GM19193 (cell line): ENCODE results near the gene FAR2.

Source experiments
- POLR2A ChIP-seq: IDR thresholded peaks from 4 replicates; pipeline ENCODE4 v1.6.1; 2011; ENCODE audit not compliant: insufficient read depth, insufficient read length; ENCODE audit errors: extremely low read depth

The FAR2 gene

DNA sequence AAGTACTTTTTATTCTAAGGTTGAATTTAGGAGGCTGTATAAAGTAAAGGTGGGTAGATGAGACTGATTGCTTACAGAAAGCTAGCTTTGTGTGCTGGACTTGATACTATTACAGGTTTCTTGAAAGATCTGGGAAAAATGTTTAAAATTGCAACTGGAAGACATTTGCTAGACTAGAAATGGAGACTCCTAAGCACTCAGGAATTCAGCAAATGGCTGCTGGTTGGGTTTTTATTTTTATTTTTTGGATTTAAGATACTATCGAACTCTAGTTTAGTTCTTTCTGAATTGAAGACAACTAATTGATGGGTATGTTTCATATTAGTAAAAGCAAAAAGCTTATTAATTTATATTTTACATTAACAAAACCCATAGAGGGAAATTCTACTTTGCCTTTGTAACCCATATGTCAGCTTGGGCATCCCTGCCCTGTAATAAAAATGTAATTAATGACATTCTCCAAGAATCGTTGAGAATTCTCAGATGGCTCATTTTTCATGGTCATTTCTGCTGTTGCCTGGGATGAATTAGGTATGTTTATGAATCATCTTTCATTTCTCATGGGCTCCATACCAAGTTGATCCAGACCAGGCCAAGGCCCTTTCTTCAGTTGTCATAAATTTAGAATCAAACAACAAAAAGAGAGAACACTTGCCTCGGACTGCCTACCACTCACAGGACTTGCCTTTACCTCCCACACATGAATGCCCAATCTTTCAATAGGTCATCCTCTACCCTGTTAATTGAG lies 129.8 kb downstream of the FAR2 start:
- no peak for TF ChIP-seq POLR2A

- no peak for TF ChIP-seq POLR2A
Measured at GRCh38 chr12:29281371-29282005, 132.4 kb downstream of the FAR2 start.

DNA sequence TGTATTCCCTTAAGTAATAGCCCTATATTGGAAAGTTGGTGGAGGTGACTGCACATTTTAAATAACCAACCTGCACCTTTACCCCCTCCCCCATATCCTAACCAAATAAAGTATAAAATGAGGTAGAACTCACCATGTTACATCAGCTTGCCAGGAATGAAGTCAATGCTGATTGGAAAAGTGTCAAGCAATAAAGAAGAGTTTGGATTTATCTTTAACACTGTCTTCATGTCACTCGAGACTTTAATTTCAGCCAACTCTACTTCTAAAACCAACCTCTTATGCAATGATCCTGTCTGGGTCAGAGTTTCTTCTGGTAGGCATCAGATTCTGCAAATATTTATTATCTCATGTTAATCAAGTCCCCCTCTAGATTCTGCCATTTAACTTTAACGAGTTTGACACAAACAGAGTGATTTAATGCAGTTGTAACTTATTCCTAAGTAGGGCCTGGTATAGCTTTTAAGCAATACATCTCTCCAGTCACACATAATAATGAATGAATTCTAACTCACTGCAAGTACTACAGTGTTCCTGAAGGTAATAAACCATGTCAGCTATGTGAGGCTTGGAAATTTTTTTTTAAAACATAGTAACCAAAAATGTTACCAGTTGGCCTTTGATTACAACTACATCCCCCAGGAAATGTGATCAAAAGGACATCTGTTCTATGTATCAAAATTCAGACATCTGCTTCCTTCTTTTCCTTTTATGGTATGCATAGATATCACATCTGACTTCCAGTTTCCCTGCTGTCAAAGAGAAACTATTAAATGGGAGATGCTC lies 133.1 kb downstream of the FAR2 start:
- no peak for TF ChIP-seq POLR2A

GRCh38 chr12:29283969-29284700 lies 135.1 kb downstream of the FAR2 start:
- no peak for TF ChIP-seq POLR2A

- TF ChIP-seq POLR2A, result no peak
Measured at GRCh38 chr12:29286081-29286790, 137.2 kb downstream of the FAR2 start.

GRCh38 chr12:29287622-29288021 lies 138.5 kb downstream of the FAR2 start:
- TF ChIP-seq POLR2A, result no peak

DNA sequence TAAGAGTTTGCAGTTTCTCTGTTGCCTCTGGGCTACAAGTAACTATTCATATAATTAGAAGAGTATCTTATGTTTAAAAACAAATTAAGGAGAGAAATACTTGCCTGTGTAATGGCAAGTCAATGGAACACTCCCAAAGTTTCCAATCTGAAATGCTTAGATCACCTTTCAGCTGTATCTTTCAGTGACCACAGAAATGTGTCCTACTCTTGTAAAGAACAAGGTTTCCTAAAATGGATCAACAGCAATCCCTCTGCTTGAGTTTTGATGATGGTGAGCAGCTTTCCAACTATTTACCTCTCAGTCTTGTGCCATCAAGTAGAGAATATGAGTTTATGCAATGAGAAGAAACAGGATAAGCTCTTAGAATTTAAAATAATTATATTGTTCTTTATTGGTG lies 139.0 kb downstream of the FAR2 start:
- no peak for TF ChIP-seq POLR2A

- TF ChIP-seq POLR2A, result no peak
Measured at GRCh38 chr12:29291226-29291625, 142.1 kb downstream of the FAR2 start.

DNA sequence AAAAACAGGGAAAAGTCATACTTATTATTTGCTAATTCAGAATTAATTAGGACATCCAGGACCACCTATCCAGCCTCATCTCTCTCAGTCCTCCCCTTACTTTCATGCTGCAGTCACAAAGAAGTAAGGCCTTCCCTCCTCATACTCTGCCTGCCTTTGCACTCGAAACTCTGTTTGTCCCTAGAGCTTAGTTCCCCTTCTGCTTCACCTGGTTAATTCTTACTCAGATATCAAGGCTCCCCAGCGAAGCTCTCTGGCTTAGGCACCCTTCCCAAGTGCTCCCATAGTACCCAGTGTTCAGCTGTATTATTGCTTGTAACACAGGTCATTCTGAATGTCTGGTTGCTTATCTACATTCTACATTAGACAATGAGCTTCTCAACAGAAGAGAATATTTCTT lies 150.6 kb downstream of the FAR2 start:
- TF ChIP-seq POLR2A, result no peak

DNA sequence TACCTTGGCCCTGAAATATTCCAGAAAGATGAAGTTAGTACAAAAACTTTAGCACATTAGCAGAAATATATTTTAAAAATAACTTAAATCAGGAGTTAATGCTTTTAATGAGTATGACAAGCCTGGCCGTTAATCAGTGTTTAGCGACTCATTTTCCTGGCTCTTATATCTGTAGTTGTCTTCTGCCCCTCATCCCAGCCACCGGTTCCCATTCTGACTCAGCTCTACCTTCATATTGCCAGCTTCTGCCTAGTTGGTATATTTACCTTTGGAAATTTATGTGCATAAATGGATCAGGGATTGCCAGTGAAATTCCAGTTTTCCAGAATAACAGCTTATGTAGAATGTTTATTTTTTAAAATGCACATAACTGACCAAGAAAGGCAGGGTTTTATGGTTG lies 152.0 kb downstream of the FAR2 start:
- no peak for TF ChIP-seq POLR2A

- no peak for TF ChIP-seq POLR2A
Measured at GRCh38 chr12:29304388-29304787, 155.3 kb downstream of the FAR2 start.

GRCh38 chr12:29306266-29306665 lies 157.2 kb downstream of the FAR2 start:
- TF ChIP-seq POLR2A, result no peak

DNA sequence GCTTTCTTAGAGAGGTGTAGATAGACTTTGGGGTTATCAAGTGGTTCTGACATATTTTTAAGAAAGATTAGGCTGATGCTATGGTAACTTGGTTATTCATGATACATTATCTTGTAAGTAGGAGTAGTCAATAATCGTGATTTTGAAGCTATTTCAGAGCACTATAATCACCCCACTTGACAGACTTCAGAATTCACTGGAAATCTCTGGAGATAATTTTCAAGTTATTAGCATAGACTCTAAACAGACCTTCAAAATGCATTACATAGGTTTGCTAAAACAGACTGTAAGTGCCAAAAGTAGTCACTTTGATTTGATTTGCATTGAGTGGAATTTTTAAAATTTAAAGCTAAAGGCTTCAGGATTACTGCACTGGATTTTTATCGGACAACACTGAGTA lies 157.6 kb downstream of the FAR2 start:
- TF ChIP-seq POLR2A, result no peak

DNA sequence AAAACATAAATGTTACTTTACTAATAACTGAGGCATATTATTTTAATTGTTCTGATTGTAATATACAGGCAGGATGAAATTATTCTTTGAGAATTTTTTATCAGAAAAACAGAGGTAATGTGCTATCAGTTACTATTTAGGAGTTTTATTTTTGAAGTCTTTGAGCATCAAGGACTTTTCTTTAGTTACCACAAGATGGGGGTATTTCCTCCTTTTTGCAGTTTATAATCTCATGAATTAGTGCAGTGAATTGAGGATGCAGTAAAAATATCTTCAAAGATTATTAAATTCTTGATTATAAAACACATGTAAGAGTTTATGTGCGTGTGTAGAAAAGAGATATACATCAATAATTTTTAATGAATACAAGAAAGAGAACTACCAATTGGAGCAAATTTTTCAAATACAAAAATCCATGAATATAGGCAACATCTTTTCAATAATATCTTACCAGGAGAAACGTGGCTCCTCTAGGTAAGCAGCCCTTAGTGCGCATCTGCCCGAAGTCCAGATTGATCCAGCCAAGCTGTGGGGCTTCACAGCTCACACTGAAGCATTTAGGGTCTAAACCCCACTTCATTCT lies 160.3 kb downstream of the FAR2 start:
- no peak for TF ChIP-seq POLR2A
